GM12878 (cell line): ENCODE measurements around the gene AFF2. TPM values are rescaled to one million over a fixed set of nuclear protein-coding genes. Genes with fewer than 3 reads are reported as not detected.

Experiments
- ATAC-seq: fragments of 200-7000 bp; cut with Tn5 transposase; 3 replicates; pipeline ENCODE4 v1.9.1; 2020; ENCODE audit warnings: mild to moderate bottlenecking, moderate library complexity
- BruUV-seq: library from RNA; stranded (reverse); fragments of 400-500 nt; replicated peaks from 2 replicates; lab custom pipeline; 2021; lab: Mats Ljungman, UMichigan
- CTCF ChIA-PET: fragments of 300-600 bp; sonication (Branson Sonifier 250); formaldehyde crosslinking; extraction: SDS; loops from one replicate; lab custom pipeline; 2021; ENCODE audit warnings: inconsistent platforms; lab: Yijun Ruan, JAX
- POLR2A ChIA-PET: fragments of 350-600 bp; formaldehyde crosslinking; extraction: SDS; loops from one replicate; lab custom pipeline; 2021; ENCODE audit warnings: inconsistent platforms; lab: Charles Lee
- RAD21 ChIA-PET: fragments of 300-600 bp; sonication (Branson Sonifier 250); formaldehyde crosslinking; loops from one replicate; lab custom pipeline; 2023; ENCODE audit warnings: antibody characterized with exemption; ENCODE audit not compliant: unreplicated experiment; lab: Charles Lee
- SMC1A ChIA-PET: fragments of 300-600 bp; sonication (Branson Sonifier 250); formaldehyde crosslinking; loops from one replicate; lab custom pipeline; 2023; ENCODE audit not compliant: unreplicated experiment, uncharacterized antibody; lab: Charles Lee
- DNase-seq: peaks from one replicate; pipeline ENCODE4 v3.0.0-alpha.2; 2011; ENCODE audit warnings: low read depth, low spot score
- FAIRE-seq: peaks from 3 replicates; lab custom pipeline; 2011; peaks lifted over from hg19 to GRCh38; lab: Jason Lieb, UNC
- H2AFZ ChIP-seq: 2 replicates; pipeline ENCODE4 v1.6.0; 2011; ENCODE audit warnings: low read depth, low read length, control low read depth; ENCODE audit not compliant: control insufficient read depth
- H3K27ac ChIP-seq: 2 replicates; pipeline ENCODE4 v1.5.1; 2011; ENCODE audit warnings: control low read depth; ENCODE audit not compliant: control insufficient read depth, insufficient read depth
- H3K27me3 ChIP-seq, 2 experiments: replicated peaks in 1 of 2; 2 replicates each; pipeline versions ENCODE4 v1.6.0 to v1.6.1; 2011; ENCODE audit warnings: low read length in 1 of 2; ENCODE audit not compliant: control insufficient read depth in 2 of 2, insufficient read depth in 2 of 2
- H3K36me3 ChIP-seq, 2 experiments: 2 replicates each; pipeline ENCODE4 v1.5.1; 2011; ENCODE audit warnings: low read length in 1 of 2; ENCODE audit not compliant: control insufficient read depth in 2 of 2, insufficient read depth in 2 of 2
- H3K4me1 ChIP-seq: 2 replicates; pipeline ENCODE4 v1.6.1; 2011; ENCODE audit warnings: mild to moderate bottlenecking, low read length, moderate library complexity, mixed read lengths; ENCODE audit not compliant: control insufficient read depth, insufficient read depth
- H3K4me2 ChIP-seq: 2 replicates; pipeline ENCODE4 v1.6.0; 2011; ENCODE audit warnings: control low read depth; ENCODE audit not compliant: control insufficient read depth, insufficient read depth
- H3K4me3 ChIP-seq: fragments of 200-600 bp; sonication (generic); 2 replicates; pipeline ENCODE4 v1.5.1; 2016
- H3K79me2 ChIP-seq: 2 replicates; pipeline ENCODE4 v1.6.0; 2011; ENCODE audit warnings: low read length; ENCODE audit not compliant: control insufficient read depth, insufficient read depth
- H3K9ac ChIP-seq: 2 replicates; pipeline ENCODE4 v1.8.0; 2011; ENCODE audit warnings: low read length, control low read depth, mixed read lengths; ENCODE audit not compliant: control insufficient read depth, insufficient read depth
- H3K9me3 ChIP-seq: replicated peaks from 3 replicates; pipeline ENCODE4 v1.5.1; 2011; ENCODE audit warnings: mild to moderate bottlenecking, low read length; ENCODE audit not compliant: control insufficient read depth, insufficient read depth
- H4K20me1 ChIP-seq: 2 replicates; pipeline ENCODE4 v1.6.0; 2011; ENCODE audit not compliant: control insufficient read depth, insufficient read depth
- ATF2 ChIP-seq: IDR thresholded peaks from 2 replicates; pipeline ENCODE4 v1.6.1; 2012; ENCODE audit warnings: low read length, inconsistent platforms
- HDAC2 ChIP-seq: fragments of 200-600 bp; sonication (generic); IDR thresholded peaks from 2 replicates; pipeline ENCODE4 v1.6.1; 2017
- HDAC6 ChIP-seq: fragments of 200-600 bp; sonication (generic); IDR thresholded peaks from one replicate; pipeline ENCODE4 v1.8.0; 2017; ENCODE audit warnings: antibody characterized with exemption; ENCODE audit not compliant: unreplicated experiment
- HSF1 ChIP-seq: fragments of 150-350 bp; IDR thresholded peaks from 2 replicates; pipeline ENCODE4 v1.6.1; 2014; ENCODE audit warnings: mild to moderate bottlenecking, low read depth, low read length
- IKZF1 ChIP-seq: fragments of 450-650 bp; conservative IDR thresholded peaks from 2 replicates; pipeline ENCODE4 v1.6.1; 2017; ENCODE audit warnings: antibody characterized with exemption, mild to moderate bottlenecking
- RAD21 ChIP-seq: IDR thresholded peaks from 2 replicates; pipeline ENCODE4 v1.6.1; 2011; ENCODE audit warnings: mild to moderate bottlenecking, low read depth, low read length, moderate library complexity; ENCODE audit not compliant: insufficient read depth
- RCOR1 ChIP-seq: conservative IDR thresholded peaks from 2 replicates; pipeline ENCODE4 v1.6.1; 2012; ENCODE audit warnings: low read depth, low read length, improper control_type of control experiment
- SMC3 ChIP-seq: IDR thresholded peaks from 2 replicates; pipeline ENCODE4 v1.6.1; 2011; ENCODE audit warnings: low read length, improper control_type of control experiment, borderline replicate concordance
- ZNF622 ChIP-seq: fragments of 450-650 bp; IDR thresholded peaks from 2 replicates; pipeline ENCODE4 v1.6.1; 2017; ENCODE audit warnings: mild to moderate bottlenecking, inconsistent platforms
- WGBS: methylation state at CpG from one replicate; pipeline ENCODE4 v1.1.6; 2016; ENCODE audit warnings: low lambda C conversion rate; ENCODE audit not compliant: insufficient replicate concordance, insufficient coverage; ENCODE audit errors: missing lambda C conversion rate; 5-methylcytosine and 5-hydroxymethylcytosine counted together
- in situ Hi-C: fragments of 300-500 bp; cut with MboI; formaldehyde crosslinking; loops from 9 replicates; pipeline ENCODE4 v1.14.3; 2018; ENCODE audit warnings: mixed read lengths
- intact Hi-C: fragments of 100-400 bp; cut with micrococcal nuclease; formaldehyde crosslinking; loops from one replicate; pipeline ENCODE4 v1.14.2; 2022; ENCODE audit not compliant: unreplicated experiment
- polyA plus RNA-seq, 11 experiments: library from polyadenylated mRNA; depleted of rRNA in 4 of 11; unstranded in 6 of 11; stranded (reverse) in 5 of 11; fragments of >200 nt; fragmentation: Nextera tagmentation in 4 of 11; fragmentation: Illumina TruSeq in 1 of 11; extraction: Ambion mirVana in 4 of 11; extraction: Trizol in 1 of 11; gene quantifications; 1 replicate in 1 of 11; 2 replicates in 10 of 11; pipeline versions ENCODE4 v1.2.1 to v1.2.3, GENCODE V29; 2011 to 2016; ENCODE audit warnings: inconsistent platforms in 2 of 11, missing spikeins in 2 of 11, low read depth in 1 of 11
- total RNA-seq, 4 experiments: library from RNA; depleted of rRNA in 3 of 4; stranded (reverse); fragments of >200 nt in 3 of 4; fragmentation: Illumina TruSeq in 1 of 4; extraction: Trizol in 1 of 4; gene quantifications; 2 replicates each; pipeline versions ENCODE4 v1.2.1 to v1.2.3, GENCODE V29; 2013 to 2021

Gene AFF2
- total and polyA plus RNA-seq, 10 of the 15 experiments (the other 5 are each of a cell fraction or from before 2014, with no cell fraction given) = under 0.01 to 0.03 TPM; not detected in 8

- TF ChIP-seq HSF1 = no peak
- no peak for TF ChIP-seq HDAC6
- no peak for TF ChIP-seq IKZF1
Measured at GRCh38 chrX:148600581-148600980, 100.2 kb downstream of the AFF2 start (continued).

GRCh38 chrX:148601034-148601433 is 100.6 kb downstream of the AFF2 start:
- Histone ChIP-seq H3K9me3 (no peaks in the 10 kb centered on the region), H3K27me3 (no peaks in the 10 kb centered on the region; a peak in 1 of 4 replicates), H4K20me1 (no peaks in the 10 kb centered on the region), H3K27ac (no peak overlapping the region), H3K4me2 (no peak overlapping the region), H2AFZ (no peak overlapping the region), H3K4me1 (no peaks in the 10 kb centered on the region), H3K79me2 (no peaks in the 10 kb centered on the region), H3K4me3 (no peak overlapping the region), H3K9ac (no peak overlapping the region), H3K36me3 (no peaks in the 10 kb centered on the region)
- peak; percentile 15; the same call in 1 of the 2 replicates for TF ChIP-seq RAD21
- TF ChIP-seq HDAC2 = no peak
- TF ChIP-seq SMC3 = no peak
- TF ChIP-seq ATF2 = no peak
- no peak for TF ChIP-seq ZNF622
- TF ChIP-seq RCOR1 = no peak
- ChIA-PET SMC1A (interaction anchor here (1.3 to 2.4 kb wide), 3 partner anchors 9 to 16 kb away, joined by 3 to 7 read pairs (median 4); no protein-coding TSS in a partner anchor), RAD21 (interaction anchor here (1.0 to 1.3 kb wide), 2 partner anchors 8 to 13 kb away, joined by 3 to 4 read pairs; no protein-coding TSS in a partner anchor), POLR2A (no interaction called here), CTCF (interaction anchor here (1.2 kb wide), 1 partner anchor 83 kb away, joined by 3 read pairs; no protein-coding TSS in a partner anchor)
- intact Hi-C loops (no loop called here), in situ Hi-C loops (no loop called here)
- ATAC-seq (no peak), DNase-seq (no peak), FAIRE-seq (no peak)
- BruUV-seq = no TSS peak
- WGBS = 25% methylated on average over 4 of the region's 4 CpGs
